Thyroid gland (tissue), 4 donors: ENCODE data around the gene SRSF8.
"Not testable (repeated sequence)": the region's sequence is repeated elsewhere in the genome, so short reads cannot be mapped to it uniquely, and the experiment has no call there.

Source experiments
- POLR2A ChIP-seq, 2 donors: fragments of 450-650 bp; IDR thresholded peaks; one replicate each; pipeline ENCODE4 v1.6.1; 2017; ENCODE audit warnings: antibody characterized with exemption in 2 of 2, mild to moderate bottlenecking in 2 of 2, moderate library complexity in 1 of 2
- TF ChIP-seq, protein P1 (sequence below), 6 experiments: fragments of 200-600 bp in 3 of 6; fragments of 450-650 bp in 3 of 6; sonication (generic) in 3 of 6; IDR thresholded peaks; one replicate each; pipeline ENCODE4 v1.5.1; 2016 to 2019; ENCODE audit warnings: antibody characterized with exemption in 6 of 6, mild to moderate bottlenecking in 2 of 6, inconsistent platforms in 1 of 6, moderate library complexity in 1 of 6

GRCh38 chr11:95049122-95049521 lies 17.6 kb upstream of the SRSF8 start, which contains the start of gene KDM4F:
- TF ChIP-seq, protein P1, sequence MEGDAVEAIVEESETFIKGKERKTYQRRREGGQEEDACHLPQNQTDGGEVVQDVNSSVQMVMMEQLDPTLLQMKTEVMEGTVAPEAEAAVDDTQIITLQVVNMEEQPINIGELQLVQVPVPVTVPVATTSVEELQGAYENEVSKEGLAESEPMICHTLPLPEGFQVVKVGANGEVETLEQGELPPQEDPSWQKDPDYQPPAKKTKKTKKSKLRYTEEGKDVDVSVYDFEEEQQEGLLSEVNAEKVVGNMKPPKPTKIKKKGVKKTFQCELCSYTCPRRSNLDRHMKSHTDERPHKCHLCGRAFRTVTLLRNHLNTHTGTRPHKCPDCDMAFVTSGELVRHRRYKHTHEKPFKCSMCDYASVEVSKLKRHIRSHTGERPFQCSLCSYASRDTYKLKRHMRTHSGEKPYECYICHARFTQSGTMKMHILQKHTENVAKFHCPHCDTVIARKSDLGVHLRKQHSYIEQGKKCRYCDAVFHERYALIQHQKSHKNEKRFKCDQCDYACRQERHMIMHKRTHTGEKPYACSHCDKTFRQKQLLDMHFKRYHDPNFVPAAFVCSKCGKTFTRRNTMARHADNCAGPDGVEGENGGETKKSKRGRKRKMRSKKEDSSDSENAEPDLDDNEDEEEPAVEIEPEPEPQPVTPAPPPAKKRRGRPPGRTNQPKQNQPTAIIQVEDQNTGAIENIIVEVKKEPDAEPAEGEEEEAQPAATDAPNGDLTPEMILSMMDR (IDR thresholded peaks at IDR 0.05): not testable (repeated sequence)
- not testable (repeated sequence) for TF ChIP-seq POLR2A (IDR thresholded peaks at IDR 0.05)
